ENCODE measurements around the gene STPG3. TPM values are rescaled to one million over a fixed set of nuclear protein-coding genes. Genes with fewer than 3 reads are reported as not detected.

Gene STPG3
- total RNA-seq (2014; rRNA removed; shearing (Covaris generic)), result not detected in 2 replicates
- polyA plus RNA-seq (2016; fragmentation: Nextera tagmentation; extraction: Ambion mirVana), result not detected in 2 replicates

DNA sequence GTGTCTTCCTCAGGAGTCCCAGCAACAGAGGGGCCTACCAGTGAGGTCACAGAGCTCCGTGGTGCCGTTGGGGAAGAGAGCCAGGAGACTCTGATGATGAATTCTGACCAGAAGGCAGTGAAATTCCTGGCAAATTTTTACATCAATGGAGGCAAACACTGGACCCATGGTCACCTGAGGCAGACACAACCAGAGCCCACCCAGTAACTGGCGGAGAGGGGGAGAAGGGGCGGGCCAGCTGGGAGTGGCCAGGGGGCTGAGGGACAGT, at the start of gene STPG3:
Gene STPG3, plus strand, starts transcription at position 93 of the 268 bp plus-strand sequence. Its CDS starts 1 bp downstream, at position 94.
- Histone ChIP-seq H3K9ac (no peak within 1 kb of the TSS), H3K27me3 (replicated peaks; ENCODE audit: insufficient read depth) (no peaks in the 10 kb centered on the region), H3K9me2 (ENCODE audit: insufficient read depth) (no peaks in the 10 kb centered on the region), H3F3A (ENCODE audit: insufficient read depth) (no peaks in the 10 kb centered on the region), H3K79me2 (ENCODE audit: insufficient read depth) (peaks cover 8% of the 10 kb centered on the region), H3K9me3 (ENCODE audit: low read depth) (no peaks in the 10 kb centered on the region), H3K27ac (no peak within 1 kb of the TSS), H3K4me3 (no peak within 1 kb of the TSS), H3K36me3 (ENCODE audit: low read depth) (no peaks in the 10 kb centered on the region), H3K4me2 (ENCODE audit: unreplicated experiment) (no peak within 1 kb of the TSS), H3K4me1 (ENCODE audit: insufficient read depth) (0 out of 2 replicates have a peak, but pooled peaks cover 3% of the 10 kb centered on the region), H4K20me1 (ENCODE audit: insufficient read depth) (no peaks in the 10 kb centered on the region), H2AFZ (no peak within 1 kb of the TSS)
- 23 to 36% methylated on average over 3 to 4 of the region's 4 CpGs for WGBS, 2 experiments (ENCODE audit: low coverage in 1 of 2, low lambda C conversion rate in 2 of 2, missing lambda C conversion rate in 2 of 2)
- in situ Hi-C loops (cut with MboI), result no loop called here
- TF ChIP-seq EZH2phosphoT487 (IDR thresholded peaks at IDR 0.05; ENCODE audit: insufficient read depth, low read depth) (no peak), EZH2 (IDR thresholded peaks at IDR 0.05; ENCODE audit: insufficient read depth, poor library complexity, severe bottlenecking) (no peak)
- peak; percentile 59 for DNase-seq

DNA sequence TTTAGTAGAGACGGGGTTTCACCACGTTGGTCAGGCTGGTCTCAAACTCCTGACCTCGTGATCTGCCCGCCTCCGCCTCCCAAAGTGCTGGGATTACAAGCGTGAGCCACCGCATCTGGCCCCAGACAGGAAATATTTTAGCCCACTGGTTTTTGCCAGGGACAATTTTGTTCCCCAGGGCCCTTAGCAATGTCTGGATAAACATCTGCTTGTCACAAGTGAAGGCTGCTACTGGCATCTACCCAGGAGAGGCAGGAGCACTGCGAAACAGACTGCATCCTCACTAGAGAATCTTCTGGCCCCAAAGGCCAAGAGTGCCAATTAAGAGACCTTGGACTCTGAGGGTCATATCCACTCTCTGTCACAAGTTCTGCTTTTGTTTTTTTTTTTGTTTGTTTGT, 48.1 kb upstream of the STPG3 start:
- no peaks in the 10 kb centered on the region; the same call in 1 of the 2 replicates for H3F3A ChIP-seq (ENCODE audit: insufficient read depth)
- no peaks in the 10 kb centered on the region for H3K36me3 ChIP-seq (ENCODE audit: low read depth)
- H3K4me2 ChIP-seq (ENCODE audit: unreplicated experiment), result no peak overlapping the region
- H3K9me3 ChIP-seq (ENCODE audit: low read depth), result no peaks in the 10 kb centered on the region
- TF ChIP-seq EZH2 (IDR thresholded peaks at IDR 0.05; ENCODE audit: insufficient read depth, poor library complexity, severe bottlenecking) (no peak), EZH2phosphoT487 (IDR thresholded peaks at IDR 0.05; ENCODE audit: insufficient read depth, low read depth) (no peak)
- DNase-seq, result no peak
- peaks cover 25% of the 10 kb centered on the region for H3K4me1 ChIP-seq (ENCODE audit: insufficient read depth)
- H3K9ac ChIP-seq, result no peak overlapping the region
- no peak overlapping the region for H3K27ac ChIP-seq
- H3K79me2 ChIP-seq (ENCODE audit: insufficient read depth), result peaks cover 82% of the 10 kb centered on the region
- no peaks in the 10 kb centered on the region for H3K27me3 ChIP-seq (replicated peaks; ENCODE audit: insufficient read depth)
- no peaks in the 10 kb centered on the region for H3K9me2 ChIP-seq (ENCODE audit: insufficient read depth)
- H3K4me3 ChIP-seq, result no peak overlapping the region
- H2AFZ ChIP-seq, result no peak overlapping the region
- H4K20me1 ChIP-seq (ENCODE audit: insufficient read depth), result no peaks in the 10 kb centered on the region
- 55 to 63% methylated on average over 8 of the region's 8 CpGs for WGBS, 2 experiments (ENCODE audit: low coverage in 1 of 2, low lambda C conversion rate in 2 of 2, missing lambda C conversion rate in 2 of 2)
- in situ Hi-C loops (cut with MboI), result no loop called here

DNA sequence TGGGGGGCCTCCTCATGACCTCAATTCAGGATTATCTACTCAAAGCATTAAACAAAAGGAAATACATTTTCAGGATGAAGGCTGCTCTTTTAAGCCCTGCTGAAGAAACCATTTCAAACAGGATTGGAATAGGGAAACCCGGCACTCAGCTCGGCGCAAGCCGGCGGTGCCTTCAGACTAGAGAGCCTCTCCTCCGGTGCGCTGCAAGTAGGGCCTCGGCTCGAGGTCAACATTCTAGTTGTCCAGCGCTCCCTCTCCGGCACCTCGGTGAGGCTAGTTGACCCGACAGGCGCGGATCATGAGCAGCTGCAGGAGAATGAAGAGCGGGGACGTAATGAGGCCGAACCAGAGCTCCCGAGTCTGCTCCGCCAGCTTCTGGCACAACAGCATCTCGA, 46.4 kb upstream of the STPG3 start:
- H3F3A ChIP-seq (ENCODE audit: insufficient read depth), result no peaks in the 10 kb centered on the region; the same call in 1 of the 2 replicates
- no peak for TF ChIP-seq EZH2 (IDR thresholded peaks at IDR 0.05; ENCODE audit: insufficient read depth, poor library complexity, severe bottlenecking)
- no peak for TF ChIP-seq EZH2phosphoT487 (IDR thresholded peaks at IDR 0.05; ENCODE audit: insufficient read depth, low read depth)
- H3K4me2 ChIP-seq (ENCODE audit: unreplicated experiment), result peak overlapping the region; percentile 86
- DNase-seq, result no peak
- H3K36me3 ChIP-seq (ENCODE audit: low read depth), result no peaks in the 10 kb centered on the region
- H3K9ac ChIP-seq, result peak overlapping the region; percentile 92
- in situ Hi-C loops (cut with MboI), result no loop called here
- peaks cover 64% of the 10 kb centered on the region for H3K79me2 ChIP-seq (ENCODE audit: insufficient read depth)
- H4K20me1 ChIP-seq (ENCODE audit: insufficient read depth), result no peaks in the 10 kb centered on the region
- peak overlapping the region; percentile 89 for H3K4me3 ChIP-seq
- peak overlapping the region; percentile 44 for H3K27ac ChIP-seq
- 7 to 10% methylated on average over 21 of the region's 21 CpGs for WGBS, 2 experiments (ENCODE audit: low coverage in 1 of 2, low lambda C conversion rate in 2 of 2, missing lambda C conversion rate in 2 of 2)
- H2AFZ ChIP-seq, result peak overlapping the region; percentile 58
- H3K9me3 ChIP-seq (ENCODE audit: low read depth), result no peaks in the 10 kb centered on the region
- no peaks in the 10 kb centered on the region for H3K27me3 ChIP-seq (replicated peaks; ENCODE audit: insufficient read depth)
- H3K9me2 ChIP-seq (ENCODE audit: insufficient read depth), result no peaks in the 10 kb centered on the region
- H3K4me1 ChIP-seq (ENCODE audit: insufficient read depth), result peaks cover 17% of the 10 kb centered on the region

DNA sequence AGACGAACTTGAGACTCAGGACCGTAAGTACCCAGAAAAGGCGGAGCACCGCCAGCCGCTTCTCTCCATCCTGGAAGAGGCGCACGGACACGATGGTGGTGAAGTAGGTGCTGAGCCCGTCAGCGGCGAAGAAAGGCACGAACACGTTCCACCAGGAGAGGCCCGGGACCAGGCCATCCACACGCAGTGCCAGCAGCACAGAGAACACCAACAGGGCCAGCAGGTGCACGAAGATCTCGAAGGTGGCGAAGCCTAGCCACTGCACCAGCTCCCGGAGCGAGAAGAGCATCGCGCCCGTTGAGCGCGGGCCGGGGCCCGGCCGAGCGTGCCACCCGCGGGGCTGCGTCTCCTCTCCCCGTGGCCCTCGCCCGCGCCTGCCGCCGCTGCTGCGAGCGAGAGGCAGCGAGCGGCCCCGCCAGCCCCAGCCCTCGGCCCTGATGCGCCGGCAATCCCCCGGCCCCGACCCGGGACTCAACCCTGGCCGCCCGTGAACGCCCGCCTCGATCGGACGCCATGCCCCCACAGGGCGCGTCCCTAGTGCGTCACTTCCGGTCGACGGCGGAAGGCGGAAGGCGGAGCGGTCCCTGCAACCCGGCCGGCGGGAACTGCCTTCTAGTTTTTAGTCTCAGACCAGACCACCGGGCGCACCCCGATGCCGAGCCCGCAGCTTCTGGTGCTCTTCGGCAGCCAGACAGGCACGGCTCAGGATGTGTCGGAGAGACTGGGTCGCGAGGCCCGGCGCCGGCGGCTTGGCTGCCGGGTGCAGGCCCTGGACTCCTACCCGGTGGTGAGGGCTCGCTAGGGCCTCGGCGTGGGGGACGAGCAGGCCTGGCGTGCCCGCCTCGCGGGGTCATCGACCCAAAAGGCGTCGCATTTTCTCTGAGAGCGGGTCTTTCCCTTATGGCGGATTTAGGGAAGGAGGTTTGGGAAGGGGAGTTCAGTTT, 45.7 kb upstream of the STPG3 start, which contains the start of the genes NDOR1 and TMEM203:
Gene NDOR1, plus strand, starts transcription at position 575 of the 944 bp plus-strand sequence. Its CDS starts 78 bp downstream, at position 653.
Gene TMEM203, minus strand, starts transcription at position 523 of the 944 bp plus-strand sequence. Its CDS starts 234 bp downstream, at position 289.
- H3K27ac ChIP-seq, result peak within 1 kb of the TSS; percentile 44
- peak within 1 kb of the TSS; percentile 92 for H3K9ac ChIP-seq
- in situ Hi-C loops (cut with MboI), result no loop called here
- H3K9me3 ChIP-seq (ENCODE audit: low read depth), result no peaks in the 10 kb centered on the region
- peaks cover 17% of the 10 kb centered on the region for H3K4me1 ChIP-seq (ENCODE audit: insufficient read depth)
- H4K20me1 ChIP-seq (ENCODE audit: insufficient read depth), result no peaks in the 10 kb centered on the region
- H3K36me3 ChIP-seq (ENCODE audit: low read depth), result no peaks in the 10 kb centered on the region
- TF ChIP-seq EZH2phosphoT487 (IDR thresholded peaks at IDR 0.05; ENCODE audit: insufficient read depth, low read depth) (no peak), EZH2 (IDR thresholded peaks at IDR 0.05; ENCODE audit: insufficient read depth, poor library complexity, severe bottlenecking) (no peak)
- H3K9me2 ChIP-seq (ENCODE audit: insufficient read depth), result no peaks in the 10 kb centered on the region
- peaks cover 63% of the 10 kb centered on the region for H3K79me2 ChIP-seq (ENCODE audit: insufficient read depth)
- WGBS, 2 experiments (ENCODE audit: low coverage in 1 of 2, low lambda C conversion rate in 2 of 2, missing lambda C conversion rate in 2 of 2), result 0 to 2% methylated on average over 88 to 96 of the region's 98 CpGs
- H3F3A ChIP-seq (ENCODE audit: insufficient read depth), result no peaks in the 10 kb centered on the region; the same call in 1 of the 2 replicates
- DNase-seq, result peak; percentile 94
- H2AFZ ChIP-seq, result peak within 1 kb of the TSS; percentile 58
- H3K4me2 ChIP-seq (ENCODE audit: unreplicated experiment), result peak within 1 kb of the TSS; percentile 93
- H3K4me3 ChIP-seq, result peak within 1 kb of the TSS; percentile 89
- H3K27me3 ChIP-seq (replicated peaks; ENCODE audit: insufficient read depth), result no peaks in the 10 kb centered on the region

Data from GM23248 (cell line).